ENCODE results near the gene CD207.

DNA sequence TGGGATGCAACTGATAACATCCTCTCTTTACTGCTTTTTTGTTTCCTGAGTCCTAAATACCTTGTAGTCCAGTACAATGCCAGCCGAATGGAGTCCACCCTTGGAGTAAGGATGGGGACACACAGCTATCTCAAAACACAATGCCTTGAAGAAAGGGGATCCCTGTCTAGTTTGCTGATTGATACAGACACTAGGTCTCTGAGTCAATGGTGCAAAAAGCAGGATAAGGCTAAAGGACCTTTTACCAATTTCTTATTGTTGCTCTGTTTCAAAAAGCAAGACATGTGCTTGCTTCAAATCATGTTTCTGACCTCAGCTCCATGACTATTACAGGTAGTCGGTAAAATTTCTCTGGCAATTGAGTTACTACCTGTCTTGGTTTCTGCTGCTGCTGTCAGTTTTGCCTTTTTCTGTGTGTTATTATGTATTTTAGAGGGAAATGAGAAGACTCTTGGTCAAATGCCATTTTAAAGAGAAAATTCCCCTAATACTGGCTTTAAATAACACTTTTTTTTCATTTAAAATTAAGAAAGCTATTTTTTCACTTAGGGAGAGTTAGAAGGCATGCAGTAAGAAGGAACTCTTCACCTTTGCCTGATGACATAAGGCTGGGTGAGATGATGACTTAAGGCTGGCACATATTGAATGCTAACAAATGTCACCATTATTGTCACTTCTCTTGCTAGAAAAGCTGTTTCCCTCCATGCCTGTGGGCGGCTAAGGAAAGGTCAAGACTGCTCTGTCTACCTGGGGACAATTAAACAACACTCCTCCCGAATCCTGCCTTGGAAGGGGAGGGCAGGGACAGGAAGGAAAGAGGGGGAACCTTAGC, 40.2 kb downstream of the CD207 start:
- TF ChIP-seq, protein P1, sequence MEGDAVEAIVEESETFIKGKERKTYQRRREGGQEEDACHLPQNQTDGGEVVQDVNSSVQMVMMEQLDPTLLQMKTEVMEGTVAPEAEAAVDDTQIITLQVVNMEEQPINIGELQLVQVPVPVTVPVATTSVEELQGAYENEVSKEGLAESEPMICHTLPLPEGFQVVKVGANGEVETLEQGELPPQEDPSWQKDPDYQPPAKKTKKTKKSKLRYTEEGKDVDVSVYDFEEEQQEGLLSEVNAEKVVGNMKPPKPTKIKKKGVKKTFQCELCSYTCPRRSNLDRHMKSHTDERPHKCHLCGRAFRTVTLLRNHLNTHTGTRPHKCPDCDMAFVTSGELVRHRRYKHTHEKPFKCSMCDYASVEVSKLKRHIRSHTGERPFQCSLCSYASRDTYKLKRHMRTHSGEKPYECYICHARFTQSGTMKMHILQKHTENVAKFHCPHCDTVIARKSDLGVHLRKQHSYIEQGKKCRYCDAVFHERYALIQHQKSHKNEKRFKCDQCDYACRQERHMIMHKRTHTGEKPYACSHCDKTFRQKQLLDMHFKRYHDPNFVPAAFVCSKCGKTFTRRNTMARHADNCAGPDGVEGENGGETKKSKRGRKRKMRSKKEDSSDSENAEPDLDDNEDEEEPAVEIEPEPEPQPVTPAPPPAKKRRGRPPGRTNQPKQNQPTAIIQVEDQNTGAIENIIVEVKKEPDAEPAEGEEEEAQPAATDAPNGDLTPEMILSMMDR (IDR thresholded peaks at IDR 0.05) = no peak
- no peak for TF ChIP-seq POLR2A (IDR thresholded peaks at IDR 0.05)

Measured in gastroesophageal sphincter (tissue), 3 donors.